GM18507 (cell line): ENCODE data around the gene SLC37A4.
"Not testable (repeated sequence)": the region's sequence is repeated elsewhere in the genome, so short reads cannot be mapped to it uniquely, and the experiment has no call there.

Experiments
- DNase-seq: peaks from one replicate; pipeline ENCODE4 v3.0.0; 2011; ENCODE audit warnings: low read depth; ENCODE audit not compliant: insufficient read length; ENCODE audit errors: extremely low spot score
- FAIRE-seq: peaks from 2 replicates; lab custom pipeline; 2011; peaks lifted over from hg19 to GRCh38; lab: Jason Lieb, UNC

Gene SLC37A4

DNA sequence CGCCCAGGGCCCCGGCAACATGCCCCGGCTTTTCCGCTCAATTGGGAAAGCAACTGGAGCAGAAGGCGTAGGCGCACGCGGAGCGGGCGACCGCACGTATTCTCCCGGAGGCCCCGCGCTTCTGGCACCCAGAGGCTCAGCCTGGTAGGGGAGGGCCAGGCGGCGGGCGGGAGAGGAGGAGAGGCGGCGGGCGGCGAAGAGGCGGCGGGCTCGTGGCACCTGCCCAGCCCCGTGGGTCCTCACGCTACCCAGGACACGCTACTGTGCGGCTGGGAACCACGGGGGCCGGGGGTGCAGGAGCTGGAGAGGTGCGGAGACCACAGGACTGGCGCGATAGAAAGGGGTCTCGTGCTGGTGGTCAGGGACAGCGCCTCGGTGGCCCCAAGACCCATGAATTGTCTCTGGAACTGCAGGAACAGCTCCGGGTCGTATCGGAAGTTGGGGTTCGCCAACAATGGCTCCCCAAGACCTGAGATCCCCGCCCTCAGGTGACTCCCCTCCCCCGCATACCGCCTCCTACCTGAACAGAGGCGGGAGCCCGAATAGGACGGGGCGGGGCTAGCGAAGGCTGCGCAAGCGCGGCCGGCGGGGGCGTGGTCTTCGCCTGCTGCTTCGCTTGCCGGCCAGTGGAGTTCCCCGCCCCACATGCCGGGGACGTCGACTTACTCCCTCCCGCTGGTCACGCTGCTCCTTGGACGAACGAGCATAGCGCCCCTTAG lies at the start of gene SLC37A4:
SLC37A4 (minus strand) TSS at position 549 of the 719 bp plus-strand sequence.
- peak; percentile 97 for FAIRE-seq
- DNase-seq = peak; percentile 98

DNA sequence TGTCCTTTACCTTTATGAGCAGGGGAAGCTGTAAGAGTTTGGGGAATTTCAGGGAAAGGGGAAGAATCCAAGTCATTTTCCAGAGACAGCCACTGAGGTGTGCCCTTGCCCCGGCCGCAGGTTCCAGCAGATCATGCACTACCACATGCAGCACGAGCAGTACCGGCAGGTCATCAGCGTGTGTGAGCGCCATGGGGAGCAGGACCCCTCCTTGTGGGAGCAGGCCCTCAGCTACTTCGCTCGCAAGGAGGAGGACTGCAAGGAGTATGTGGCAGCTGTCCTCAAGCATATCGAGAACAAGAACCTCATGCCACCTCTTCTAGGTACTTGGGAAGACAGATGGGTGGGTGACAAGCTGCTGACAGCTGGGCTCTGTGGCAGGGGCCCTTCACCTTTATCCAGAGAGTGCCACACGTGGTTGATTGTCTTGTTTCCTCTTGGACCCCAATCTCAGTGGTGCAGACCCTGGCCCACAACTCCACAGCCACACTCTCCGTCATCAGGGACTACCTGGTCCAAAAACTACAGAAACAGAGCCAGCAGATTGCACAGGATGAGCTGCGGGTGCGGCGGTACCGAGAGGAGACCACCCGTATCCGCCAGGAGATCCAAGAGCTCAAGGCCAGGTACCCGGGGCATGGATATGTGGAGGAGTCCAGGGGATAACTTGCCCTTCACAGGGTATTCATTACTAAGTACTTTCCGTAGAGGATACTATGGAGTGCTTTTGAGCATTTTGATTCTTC lies 48.2 kb upstream of the SLC37A4 start:
- no peak for DNase-seq
- FAIRE-seq = no peak

DNA sequence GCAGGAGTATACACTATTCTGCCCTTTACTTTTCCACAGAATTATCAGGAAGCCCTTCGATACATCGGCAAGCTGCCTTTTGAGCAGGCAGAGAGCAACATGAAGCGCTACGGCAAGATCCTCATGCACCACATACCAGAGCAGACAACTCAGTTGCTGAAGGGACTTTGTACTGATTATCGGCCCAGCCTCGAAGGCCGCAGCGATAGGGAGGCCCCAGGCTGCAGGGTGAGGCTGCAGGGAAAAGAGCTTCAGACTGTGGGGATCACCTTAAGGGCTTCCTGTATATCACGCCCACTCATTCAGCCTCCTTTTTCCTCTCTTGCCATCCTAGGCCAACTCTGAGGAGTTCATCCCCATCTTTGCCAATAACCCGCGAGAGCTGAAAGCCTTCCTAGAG lies 47.2 kb upstream of the SLC37A4 start:
- FAIRE-seq (no peak), DNase-seq (no peak)

DNA sequence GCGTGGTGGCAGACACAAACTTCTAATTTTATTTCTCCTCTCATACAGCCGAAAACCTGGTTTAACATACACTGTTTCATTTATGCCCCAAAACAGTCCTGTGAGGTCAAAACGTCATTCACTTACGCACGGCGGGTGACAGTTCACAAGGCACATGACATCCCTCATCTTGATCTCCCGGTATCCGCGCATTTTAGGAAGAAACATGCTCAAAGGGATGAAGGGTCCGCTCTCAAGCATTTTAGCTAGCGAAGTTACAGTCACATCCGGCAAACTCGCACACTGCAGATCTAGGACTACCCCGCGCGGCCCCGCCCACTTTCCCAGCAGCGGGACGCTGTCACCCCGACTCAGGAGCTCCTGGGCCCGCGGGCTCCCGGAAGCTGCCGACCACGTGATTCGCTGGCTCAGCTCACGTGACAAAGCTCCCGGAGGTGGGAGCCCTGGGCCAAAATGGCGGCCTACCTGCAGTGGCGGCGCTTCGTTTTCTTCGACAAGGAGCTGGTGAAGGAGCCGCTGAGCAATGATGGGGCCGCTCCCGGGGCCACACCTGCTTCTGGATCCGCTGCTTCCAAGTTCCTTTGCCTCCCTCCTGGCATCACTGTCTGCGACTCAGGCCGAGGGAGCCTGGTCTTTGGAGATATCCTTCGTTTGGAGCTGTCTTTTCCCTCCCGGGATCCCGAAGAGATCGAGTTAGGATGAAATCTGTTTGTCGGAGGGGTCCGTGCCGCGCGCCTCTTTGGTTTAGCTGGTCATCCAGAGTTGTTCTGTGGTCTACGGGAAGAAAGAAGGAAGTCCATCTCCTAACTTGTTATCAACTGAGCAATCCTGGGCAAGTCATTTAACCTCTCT lies 36.9 kb upstream of the SLC37A4 start, which contains the start of gene VPS11:
VPS11 (plus strand) TSS at position 448 of the 852 bp plus-strand sequence; CDS start at position 454, 6 bp downstream.
- FAIRE-seq = peak; percentile 95
- peak; percentile 97 for DNase-seq

DNA sequence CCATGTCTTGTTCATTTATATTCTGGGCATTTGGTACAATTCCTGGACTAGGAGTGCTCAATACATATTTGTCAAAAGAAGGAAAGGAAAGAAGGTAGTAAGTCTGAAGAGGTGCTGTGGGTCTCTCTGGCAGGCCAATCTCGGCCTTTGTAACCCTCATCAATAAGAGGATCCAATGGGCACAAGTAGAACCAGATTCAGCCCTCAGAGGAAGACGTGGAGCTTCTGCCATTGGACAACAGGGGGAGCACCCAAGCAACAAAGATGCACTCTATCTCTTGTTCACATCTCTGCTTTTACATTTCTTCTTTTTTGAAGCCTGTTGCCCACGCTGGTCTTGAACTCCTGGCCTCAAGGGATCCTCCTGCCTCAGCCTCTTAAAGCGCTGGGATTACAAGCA lies 34.7 kb upstream of the SLC37A4 start:
- DNase-seq (no peak), FAIRE-seq (peak; percentile 73)

DNA sequence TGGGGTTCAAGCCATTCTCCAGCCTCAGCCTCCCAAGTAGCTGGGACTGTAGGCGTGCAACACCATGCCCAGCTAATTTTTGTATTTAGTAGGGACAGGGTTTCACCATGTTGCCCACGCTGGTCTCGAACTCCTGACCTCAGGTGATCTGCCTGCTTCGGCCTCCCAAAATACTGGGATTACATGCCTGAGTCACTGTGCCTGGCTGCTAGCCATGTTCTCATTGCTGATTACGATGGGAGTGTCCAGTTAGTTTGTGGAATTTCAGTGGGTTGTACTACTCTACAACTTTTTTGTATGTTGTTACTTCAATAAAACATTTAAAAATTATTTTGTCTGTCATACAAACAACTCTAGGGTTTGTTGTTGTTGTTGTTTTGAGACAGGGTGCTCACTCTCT lies 32.1 kb upstream of the SLC37A4 start:
- DNase-seq (no peak), FAIRE-seq (no peak)

DNA sequence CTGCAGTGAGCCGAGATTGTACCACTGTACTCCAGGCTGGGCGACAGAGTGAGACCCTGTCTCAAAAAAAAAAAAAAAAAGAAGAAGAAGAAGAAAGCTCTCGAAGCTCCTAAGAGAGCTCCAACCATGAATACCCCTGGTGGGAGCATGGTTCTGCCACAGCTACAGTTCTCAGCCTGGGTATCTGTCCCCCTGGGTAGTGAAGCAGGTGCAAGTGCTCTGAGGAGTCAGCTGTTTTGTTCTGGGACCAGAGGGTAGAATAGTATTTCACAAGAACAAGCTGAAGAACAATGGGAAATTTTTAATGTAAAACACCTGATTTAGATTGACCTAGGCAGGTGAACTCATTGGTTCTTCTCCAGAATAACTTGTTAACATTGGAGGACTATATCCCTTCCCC lies 30.6 kb upstream of the SLC37A4 start:
- FAIRE-seq (no peak), DNase-seq (no peak)

DNA sequence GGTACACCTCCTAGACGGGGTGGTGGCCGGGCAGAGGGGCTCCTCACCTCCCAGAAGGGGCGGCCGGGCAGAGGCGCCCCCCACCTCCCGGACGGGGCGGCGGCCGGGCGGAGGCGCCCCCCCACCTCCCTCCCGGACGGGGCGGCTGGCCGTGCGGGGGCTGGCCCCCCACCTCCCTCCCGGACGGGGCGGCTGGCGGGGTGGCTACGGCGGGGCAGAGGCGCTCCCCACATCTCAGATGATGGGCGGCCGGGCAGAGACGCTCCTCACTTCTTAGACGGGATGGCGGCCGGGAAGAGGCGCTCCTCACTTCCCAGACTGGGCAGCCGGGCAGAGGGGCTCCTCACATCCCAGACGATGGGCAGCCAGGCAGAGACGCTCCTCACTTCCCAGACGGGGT lies 28.5 kb upstream of the SLC37A4 start:
- not testable (repeated sequence) for DNase-seq, FAIRE-seq

DNA sequence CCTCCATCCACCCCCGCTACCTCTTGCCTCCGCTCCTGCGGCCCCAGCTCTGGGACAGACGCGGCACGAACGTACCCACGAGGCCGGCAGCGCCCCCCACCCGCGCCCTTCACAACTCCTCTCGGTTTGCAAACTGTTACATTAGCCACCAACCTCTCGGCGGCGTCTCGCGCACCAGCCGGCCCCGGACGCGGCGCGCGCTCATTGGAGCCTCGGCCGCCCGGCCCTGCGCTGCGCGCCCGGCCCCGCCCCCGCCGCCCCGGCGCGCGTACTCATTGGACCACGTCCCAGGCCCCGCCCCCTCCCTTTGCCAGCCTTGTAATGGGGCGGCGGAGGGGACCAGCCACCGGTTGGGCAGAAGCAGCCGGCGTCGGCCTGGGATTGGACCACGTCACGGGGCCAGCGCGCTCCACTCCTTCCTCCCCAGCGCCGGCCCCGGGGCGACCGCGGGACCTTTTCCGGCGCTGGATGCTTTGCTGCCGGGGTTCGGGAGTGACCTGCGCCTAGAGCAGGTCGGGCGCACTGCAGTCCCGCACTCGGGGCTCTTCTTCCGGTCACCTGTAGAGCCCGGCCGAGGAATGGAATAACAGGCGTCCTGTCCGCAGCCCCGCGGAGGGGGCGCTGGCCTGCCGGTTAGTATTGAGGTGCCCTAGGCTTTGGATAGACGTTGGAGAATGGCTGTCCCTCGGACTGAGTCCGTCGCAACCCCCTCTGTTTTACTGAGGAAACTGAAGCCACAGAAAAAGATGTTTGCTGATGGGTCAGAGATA lies 26.5 kb upstream of the SLC37A4 start, which contains the start of gene HYOU1:
HYOU1 (minus strand) TSS at position 206 of the 770 bp plus-strand sequence. CDS start 1,045 bp downstream, outside the sequence.
- DNase-seq = peak; percentile 97
- FAIRE-seq = peak; percentile 86

DNA sequence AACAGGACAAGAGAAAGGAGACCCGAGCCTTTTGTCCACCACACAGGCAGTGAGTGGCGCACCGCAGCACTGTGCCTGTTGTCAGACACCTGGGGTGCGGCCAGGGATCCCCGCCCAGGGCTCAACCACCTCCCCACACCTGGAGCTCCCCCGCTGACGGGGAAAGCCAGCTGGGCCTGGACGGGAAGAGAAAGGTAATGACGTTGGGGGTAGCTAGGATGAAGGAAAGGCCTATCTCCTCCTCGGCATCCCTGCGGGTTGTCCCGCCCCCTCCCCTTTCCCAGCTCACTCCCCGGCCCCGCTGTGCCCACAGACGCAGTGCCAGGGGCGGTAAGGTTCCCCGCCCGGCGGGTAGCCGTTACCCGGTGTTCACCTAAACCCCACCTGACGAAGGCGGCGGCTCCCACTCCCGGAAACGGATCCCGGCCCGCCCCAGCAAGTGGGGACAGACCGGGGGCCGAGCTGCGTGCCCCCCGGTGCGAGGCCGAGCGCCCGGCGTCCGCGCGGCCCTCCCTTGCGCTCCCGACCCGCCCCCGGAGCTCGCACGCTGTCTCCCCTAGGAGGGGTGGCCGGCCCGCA lies 25.8 kb upstream of the SLC37A4 start:
- DNase-seq (peak; percentile 23), FAIRE-seq (peak; percentile 54)

DNA sequence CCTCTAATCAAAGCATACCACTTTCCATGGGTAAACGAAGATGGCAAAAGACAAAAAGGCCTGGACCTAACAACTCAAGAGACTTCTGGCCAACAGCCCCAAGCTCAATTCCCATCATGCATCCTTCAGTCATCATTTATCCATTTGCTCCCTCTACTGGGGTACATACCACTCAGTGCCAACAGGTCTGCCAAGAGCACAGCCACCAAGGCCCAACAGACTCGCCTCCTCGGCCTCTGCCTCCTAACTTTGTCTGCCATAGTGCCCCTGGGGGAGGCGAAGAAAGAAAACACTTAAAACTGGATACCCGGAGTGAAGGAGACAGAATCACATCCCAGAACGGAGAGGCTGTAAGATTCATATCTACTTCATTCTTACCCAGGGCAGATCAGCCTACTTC lies 25.2 kb upstream of the SLC37A4 start:
- DNase-seq (no peak), FAIRE-seq (no peak)

DNA sequence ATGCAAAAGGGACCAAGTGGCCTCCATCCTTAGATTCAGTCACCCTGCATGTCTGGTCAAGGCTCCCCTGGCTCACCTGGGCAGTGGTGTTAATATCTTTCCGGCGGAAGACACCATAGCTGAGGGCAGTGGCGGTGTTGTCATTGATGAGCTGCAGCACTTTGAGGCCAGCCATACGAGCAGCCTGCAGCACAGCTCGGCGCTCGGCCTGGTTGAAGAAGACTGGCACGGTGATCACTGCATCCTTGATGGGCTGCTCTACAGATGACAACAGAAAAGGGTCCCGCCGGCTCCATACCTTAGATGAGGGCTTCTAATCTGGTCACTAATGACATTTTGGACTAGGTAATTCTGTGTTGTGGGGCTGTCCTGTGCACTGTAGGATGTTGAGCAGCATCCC lies 23.7 kb upstream of the SLC37A4 start:
- DNase-seq (no peak), FAIRE-seq (no peak)

DNA sequence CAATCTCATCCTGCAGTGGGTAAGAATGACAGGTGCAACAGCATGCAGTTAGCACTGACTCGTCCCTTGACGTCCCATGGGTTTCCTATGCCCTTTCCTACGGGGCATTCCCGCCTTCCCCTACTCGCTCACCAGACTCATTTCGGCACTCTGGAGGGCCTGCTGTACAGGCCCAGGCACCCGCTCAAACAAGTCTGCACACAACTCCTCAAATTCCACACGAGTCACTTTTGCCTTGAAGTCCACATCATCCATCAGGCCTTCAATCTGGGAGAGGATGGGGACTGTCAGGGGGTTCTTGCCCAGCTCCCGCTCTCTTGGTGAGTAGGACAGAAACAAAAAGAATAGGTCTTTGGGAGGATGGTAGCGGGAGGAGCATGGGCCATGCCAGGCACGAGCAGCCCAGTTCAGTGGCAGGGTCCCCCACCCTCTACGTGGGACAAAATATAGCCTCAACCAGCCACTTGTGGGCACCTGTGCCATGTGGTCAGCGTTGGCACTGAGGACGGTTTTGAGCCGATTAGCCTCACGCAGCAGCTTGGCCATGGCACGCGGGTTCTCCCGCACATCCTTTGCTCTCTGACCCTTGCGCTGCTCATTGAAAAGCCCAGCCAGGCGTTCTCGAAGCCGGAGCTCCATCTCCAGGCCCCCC lies 21.6 kb upstream of the SLC37A4 start:
- FAIRE-seq = peak; percentile 54

DNA sequence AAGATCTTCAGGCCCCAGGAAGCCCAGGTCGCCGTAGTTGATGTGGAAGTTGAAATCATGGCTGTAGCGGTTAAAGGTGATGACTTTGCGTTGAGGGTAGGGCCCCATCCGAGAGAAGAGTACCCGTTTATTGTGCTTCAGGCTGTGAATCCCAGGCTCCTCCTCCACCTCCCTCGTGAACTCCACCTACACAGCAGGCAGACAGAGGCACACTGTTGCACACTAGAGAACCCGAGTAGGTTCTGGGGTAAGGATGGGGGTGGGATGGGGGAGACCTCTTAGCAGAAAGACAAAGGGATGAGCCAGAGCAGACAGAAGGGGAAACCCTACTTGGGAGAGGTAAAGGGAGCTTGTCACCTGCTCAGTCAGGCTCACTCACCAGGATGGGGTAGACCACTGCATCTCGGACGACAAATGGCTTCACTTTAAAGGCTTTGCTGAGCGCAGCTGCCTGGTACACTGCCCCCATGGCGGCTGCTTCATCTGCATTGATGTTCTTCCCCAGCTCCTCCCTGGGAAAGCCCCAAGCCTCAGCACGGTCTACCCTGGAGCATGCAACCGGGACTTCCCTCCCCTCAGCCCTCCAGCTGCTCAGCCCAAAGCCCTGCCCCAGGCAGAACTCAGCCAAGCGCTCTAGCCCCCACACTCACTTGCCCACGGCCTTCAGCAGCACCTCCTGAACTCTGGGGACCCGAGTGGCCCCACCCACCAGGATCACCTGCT lies 20.9 kb upstream of the SLC37A4 start:
- FAIRE-seq (peak; percentile 85), DNase-seq (no peak)

More for the DNA sequence above, 21.6 kb upstream of the SLC37A4 start:
- no peak for DNase-seq

DNA sequence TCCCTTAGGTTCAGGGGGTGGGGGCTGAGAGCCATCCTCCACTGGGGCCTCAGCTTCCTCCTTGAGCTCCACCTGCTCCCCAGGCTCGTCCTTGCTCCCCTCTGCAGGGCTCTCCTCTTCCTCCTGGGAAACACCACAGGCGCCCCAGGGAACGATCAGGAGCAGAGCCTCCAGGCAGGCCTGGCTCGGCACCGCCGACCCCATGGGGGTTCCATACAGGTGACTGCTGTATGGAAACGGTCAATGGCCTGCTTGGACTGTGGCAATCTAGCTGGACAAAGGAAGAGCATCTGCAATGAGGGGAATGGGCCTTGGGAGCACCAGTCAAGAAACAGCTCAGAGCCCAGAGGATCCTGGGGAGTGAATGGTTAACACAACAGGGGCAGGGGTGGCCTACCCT lies 18.4 kb upstream of the SLC37A4 start:
- no peak for DNase-seq
- no peak for FAIRE-seq

DNA sequence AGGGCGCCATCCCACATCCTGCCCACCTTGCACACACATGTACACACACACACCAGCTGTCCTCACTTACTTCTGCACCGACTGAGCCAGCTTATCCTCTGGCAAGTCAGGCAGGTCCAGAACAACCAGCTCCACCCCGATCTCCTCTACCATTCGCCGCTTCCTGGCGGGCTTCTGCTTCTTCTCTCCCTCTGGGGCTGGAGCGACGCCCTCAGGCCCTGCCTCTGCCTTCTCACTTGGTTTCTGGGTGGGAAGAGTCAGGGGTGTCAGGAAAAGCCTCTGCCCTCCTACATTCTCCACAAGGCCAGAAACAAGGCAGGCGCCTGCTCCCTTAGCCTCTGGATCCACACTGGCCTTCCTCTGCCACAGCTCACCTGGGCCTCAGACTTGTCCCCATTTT lies 18.0 kb upstream of the SLC37A4 start:
- FAIRE-seq = no peak
- no peak for DNase-seq

DNA sequence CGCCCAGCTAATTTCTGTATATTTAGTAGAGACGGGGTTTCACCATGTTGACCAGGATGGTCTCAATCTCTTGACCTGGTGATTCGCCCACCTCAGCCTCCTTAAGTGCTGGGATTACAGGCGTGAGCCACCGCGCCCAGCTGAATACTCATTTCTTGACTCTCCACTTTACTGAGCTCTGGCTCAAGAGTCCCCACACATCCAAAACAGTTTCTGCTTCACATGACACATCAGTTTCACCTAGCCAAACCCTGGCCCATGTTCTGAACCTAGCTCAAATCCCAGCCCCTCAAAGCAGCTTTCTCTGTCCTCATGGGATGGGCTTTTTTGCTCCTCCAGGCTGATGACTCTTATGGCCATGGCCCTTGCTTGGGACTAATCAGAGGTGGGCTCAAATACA lies 16.5 kb upstream of the SLC37A4 start:
- DNase-seq (no peak), FAIRE-seq (no peak)

DNA sequence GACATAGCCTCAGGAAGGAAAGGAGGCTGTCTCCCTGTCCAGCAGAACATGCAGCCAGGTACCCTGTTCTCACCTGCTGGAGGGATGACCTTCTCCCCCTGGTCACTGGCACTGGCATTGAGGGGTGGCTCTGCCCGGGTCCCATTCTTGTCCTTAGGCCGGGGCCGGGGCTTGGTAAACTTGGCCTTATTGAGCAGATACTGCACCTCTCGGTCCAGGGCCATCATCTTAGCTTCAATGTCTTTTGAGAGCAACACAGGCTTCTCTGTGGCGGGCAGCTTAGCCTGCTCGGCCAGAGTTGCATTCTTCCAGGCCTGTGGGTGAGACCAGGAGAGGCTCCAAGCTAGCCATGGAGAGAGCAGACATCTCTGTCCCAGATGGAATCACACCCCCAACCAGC lies 15.8 kb upstream of the SLC37A4 start:
- DNase-seq (no peak), FAIRE-seq (no peak)
